MV-4-11 (cell line): ENCODE data around the gene AGPAT2.

ENCODE experiments used
- DNase-seq: peaks from one replicate; lab custom pipeline; 2025; lab: John Stamatoyannopoulos, UW

AGPAT2 gene

GRCh38 chr9:136661641-136662325, 25.5 kb downstream of the AGPAT2 start:
- DNase-seq = no peak

GRCh38 chr9:136660971-136661550, 26.2 kb downstream of the AGPAT2 start:
- DNase-seq = no peak

DNA sequence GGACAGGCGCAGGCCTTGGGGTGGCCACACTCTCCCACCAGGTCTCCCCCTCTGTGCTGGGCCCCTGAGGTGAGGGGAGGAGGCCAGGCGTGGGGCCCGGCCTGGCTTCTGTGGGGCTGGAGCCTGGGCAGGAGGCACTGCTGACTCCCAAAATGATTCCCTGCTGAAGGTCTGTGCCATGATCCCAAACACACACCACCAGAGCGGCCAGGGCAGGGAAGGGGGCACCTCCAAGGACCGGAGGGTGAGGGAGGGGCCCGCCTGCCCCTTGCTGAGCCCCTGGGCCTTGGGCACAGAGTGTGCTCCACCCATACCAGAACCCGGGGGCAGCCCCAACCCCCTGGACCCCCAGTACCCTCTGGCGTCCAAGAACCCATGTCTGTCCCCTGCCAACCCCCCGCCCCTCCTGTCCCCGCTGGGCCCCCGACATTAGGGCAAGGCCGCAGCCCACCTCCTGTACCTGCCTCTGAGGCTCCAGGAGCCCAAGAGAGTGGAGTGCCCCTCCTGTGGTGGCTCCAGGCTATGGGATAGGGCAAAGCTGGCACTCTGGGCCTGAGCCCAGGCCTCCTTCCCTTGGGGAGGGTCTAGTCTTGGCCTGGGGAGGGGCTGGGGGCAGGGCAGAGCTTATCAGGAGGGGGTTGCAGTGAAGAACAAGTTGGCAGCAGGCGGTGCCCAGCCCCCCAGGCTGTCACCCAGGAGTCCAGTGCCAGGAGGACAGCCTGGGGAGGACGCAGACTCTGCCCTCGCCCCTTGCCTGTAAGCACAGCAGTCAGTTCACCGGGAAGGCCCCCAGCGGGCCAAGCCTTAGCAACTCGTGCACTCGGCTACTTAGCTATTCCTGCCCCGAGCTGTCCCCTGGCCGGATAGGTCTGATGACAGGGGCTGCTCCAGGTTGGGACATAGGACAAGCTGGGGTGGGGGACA, 27.1 kb downstream of the AGPAT2 start:
- DNase-seq = no peak

DNA sequence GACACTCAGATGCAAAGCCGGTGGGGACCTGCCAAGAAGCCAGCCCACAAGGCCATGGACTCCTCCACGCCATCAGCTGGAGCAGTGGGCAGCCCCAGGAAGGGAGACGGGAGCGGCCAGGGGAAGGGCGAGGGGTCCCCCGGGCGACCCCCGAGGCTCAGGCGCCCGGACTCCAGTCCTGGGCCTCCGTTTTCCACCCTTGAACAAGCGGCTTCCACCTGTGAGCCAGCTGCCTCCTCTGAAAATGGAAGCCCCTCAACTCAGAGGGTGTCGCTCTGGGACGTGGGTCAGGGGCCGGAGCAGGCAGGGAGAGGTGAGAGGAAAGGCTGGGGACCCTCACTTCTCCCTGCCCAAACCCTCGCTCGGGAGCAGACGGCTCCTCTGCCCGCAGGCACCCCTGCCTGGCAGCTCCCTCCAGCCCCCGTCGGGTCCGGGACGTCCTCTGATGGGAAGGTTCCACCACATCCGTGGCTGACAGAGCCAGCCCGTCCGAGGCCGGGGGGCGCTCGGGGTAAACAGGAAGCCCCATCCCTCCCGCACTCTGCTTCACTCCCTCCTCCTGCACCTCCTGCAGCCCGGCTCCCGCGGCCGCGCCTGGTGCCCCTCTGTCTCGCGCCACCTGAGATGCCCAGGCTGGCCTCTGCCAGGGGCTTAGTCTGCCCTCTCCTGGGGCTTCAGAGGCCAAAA, 28.3 kb downstream of the AGPAT2 start:
- DNase-seq = no peak

GRCh38 chr9:136657974-136658848, 29.0 kb downstream of the AGPAT2 start:
- no peak for DNase-seq

- DNase-seq = peak; percentile 53
Observed at GRCh38 chr9:136656795-136657611, 30.3 kb downstream of the AGPAT2 start.

- DNase-seq = no peak
Observed at GRCh38 chr9:136656183-136656738, 31.0 kb downstream of the AGPAT2 start.

DNA sequence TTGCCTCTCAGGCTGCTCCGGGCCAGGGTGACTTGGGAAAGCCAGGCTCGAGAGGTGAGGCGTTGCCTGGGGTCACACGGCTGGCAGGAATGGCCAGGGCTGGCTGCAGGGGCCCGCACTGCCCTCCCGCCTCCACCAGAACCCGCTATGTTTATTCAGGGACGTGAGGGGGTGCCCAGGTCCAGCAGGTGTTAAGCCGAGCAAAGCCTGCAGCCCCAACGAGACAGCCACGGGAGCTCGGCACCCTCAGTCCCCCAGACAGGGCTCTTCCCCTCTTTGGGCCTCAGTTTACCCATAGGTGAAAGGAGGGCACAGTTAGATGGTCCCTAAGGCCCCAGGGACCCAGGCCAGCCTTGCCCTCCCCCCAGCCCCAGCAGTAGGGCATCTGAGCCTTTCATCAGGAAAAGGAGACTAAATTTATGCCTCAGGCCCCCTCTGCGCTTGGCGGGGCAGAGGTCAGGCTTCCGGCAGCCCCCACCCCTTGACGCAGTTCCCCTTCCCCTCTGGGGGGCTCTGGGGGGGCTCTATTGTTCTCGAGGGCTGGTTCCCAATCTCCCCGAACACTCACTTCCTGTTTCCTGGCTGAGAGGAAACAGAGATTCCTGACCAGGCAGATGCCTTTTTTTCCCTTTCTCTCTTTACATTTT, 31.6 kb downstream of the AGPAT2 start:
- peak; percentile 26 for DNase-seq

- no peak for DNase-seq
Observed at GRCh38 chr9:136654820-136655535, 32.3 kb downstream of the AGPAT2 start.

DNA sequence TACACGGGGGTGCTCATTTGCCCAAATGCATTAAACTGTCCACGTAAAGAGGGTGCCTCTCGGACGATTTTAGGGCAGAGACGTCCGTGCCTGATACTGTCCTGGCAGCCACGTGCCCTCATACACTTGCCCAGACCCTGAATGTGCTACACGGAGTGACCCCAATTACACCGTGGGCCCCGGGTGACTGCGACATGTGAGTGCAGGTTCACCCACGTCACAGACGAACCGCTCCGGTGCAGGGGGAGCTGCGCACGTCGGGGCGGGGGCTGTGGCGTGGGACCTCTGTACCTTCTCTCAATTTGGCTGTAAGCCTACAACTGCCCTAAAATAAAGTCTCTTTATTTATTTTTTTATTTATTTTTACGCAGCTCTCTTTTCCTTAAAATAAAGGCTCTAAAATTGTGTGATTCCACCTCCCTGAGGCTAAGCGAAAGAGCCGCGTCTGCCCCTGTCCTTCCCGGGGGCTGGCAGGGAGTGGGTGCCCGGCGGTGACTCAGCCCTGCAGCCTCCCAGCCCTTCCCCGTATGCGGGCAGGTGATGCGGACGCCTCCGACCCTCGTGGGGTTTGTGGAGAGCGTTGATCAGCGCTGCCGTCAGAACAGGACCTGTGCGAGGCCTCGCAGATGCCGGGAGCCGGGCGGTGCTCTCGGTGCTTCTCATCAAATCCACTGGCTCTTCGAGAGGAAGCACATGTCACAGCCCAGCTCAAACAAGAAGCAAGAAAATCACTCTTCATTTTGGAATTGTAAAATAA, 33.8 kb downstream of the AGPAT2 start:
- no peak for DNase-seq

DNA sequence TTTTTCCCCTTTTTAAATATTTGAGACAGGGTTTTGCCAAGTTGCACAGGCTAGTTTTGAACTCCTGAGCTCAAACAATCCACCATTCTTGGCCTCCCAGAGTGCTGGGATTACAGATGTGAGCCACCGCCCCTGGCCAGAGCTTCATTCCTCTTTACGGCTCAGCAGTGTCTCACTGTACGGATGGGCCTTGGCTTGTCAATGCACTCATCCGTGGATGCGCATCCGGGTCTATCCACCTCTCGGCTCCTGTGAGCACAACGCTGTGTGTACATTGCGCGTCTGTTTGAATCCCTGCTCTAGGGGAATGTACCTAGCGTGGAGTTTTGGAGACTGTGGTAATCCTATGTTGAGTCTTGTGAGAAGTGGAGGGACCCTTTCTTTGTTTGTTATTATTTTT, 35.4 kb downstream of the AGPAT2 start:
- no peak for DNase-seq

DNA sequence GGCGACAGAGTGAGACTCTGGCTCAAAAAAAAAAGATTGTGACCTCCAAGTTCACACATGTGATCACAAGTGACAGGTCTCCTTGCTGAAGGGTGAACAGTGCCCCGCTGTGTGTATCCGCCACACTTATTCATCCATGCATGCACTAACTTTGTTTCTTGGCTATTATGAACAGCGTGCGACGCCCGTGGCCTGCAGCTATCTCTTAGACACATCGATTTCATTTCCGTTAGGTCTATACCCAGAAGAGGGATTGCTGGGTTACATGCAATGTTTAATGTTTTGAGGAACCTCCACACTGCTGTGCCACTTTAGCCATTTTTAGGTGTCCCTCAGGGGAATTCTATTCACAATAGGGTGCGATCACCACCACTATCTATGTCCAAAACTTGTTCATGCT, 36.6 kb downstream of the AGPAT2 start:
- peak; percentile 41 for DNase-seq

DNA sequence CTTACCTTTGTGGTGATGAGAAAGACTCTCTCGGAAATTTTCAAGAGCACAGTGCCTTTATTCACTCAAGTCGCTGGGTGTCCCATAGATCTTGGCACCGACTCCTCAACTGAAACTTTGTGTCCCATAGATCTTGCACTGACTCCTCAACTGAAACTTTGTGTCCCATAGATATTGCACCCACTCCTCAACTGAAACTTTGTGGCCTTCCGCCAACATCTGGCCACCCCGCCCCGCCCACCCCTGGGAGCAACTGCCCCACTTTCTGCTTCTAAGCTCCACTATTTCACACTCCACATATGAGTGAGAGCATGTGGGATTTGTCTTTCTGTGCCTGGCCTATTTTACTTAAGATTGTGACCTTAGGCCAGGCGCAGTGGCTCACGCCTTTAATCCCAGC, 37.2 kb downstream of the AGPAT2 start:
- no peak for DNase-seq

- DNase-seq = peak; percentile 52
Observed at GRCh38 chr9:136648751-136649150, 38.5 kb downstream of the AGPAT2 start.

- DNase-seq = no peak
Observed at GRCh38 chr9:136646827-136647711, 40.2 kb downstream of the AGPAT2 start.

GRCh38 chr9:136645903-136646754, 41.1 kb downstream of the AGPAT2 start:
- DNase-seq = no peak
